ENCODE results near the gene MAML2. TPM values are rescaled to one million over a fixed set of nuclear protein-coding genes. Genes with fewer than 3 reads are reported as not detected.

Gene MAML2
- polyA plus RNA-seq, 3 donors = 0.57 to 7.6 (median 1.2) TPM

DNA sequence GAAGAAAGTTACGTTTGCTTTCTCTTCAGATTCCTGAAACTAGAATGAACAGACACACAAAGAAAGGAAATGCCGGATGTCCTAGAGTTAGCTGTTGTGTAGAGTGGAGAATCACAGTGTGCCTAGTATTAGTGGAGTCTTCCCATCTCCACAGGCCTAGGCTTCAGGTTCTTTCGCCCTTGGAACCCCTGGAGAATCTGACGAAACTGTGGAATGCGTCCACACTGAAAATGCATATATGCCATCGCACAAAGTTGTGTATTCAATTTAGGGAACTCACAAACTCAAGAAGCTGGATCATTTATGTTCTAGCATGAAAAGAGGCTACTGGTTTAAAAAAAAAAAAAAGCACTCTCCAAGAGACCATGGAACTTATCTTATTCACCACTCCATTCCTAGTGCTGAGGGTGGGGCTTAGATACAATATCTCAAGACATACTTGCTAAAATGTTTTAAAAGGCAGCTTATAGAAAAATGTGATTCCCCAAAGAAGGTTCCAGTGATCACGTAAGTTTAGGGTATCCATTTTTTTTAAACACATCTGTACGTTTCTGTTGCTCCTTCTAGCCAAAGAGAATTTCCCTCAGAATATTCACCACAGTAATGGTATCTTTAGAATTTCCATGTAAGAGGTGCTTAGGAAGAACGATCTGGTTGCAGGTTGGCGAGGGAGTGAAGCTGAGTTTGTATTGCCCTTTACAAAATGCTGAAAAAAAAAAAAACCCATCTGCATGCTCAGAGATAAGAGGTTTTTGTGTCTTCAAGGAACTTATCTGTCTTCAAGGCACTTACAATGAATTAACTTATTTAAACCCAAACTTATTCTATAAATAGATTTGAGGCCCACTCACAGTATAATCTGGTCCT lies 20.0 kb downstream of the MAML2 start:
- Histone ChIP-seq H3K79me2 (ENCODE audit: insufficient read depth, low read length) (no peaks in the 10 kb centered on the region), H3K4me3 (replicated peaks in 1 of 3; ENCODE audit: low read depth in 2 of 3, low read length in 3 of 3) (no peak overlapping the region), H3K9ac (ENCODE audit: insufficient read depth, low read length, poor library complexity, severe bottlenecking) (no peak overlapping the region), H3K4me2 (replicated peaks; ENCODE audit: extremely low read depth, low read length, poor library complexity, severe bottlenecking) (no peak overlapping the region), H4K20me1 (ENCODE audit: insufficient read depth, low read length) (peaks cover 35% of the 10 kb centered on the region), H3K27ac (ENCODE audit: low read depth in 1 of 2, low read length in 2 of 2) (no peak overlapping the region), H3K36me3 (replicated peaks in 1 of 2; ENCODE audit: control insufficient read depth in 1 of 2, insufficient read depth in 2 of 2, low read length in 2 of 2) (no peaks in the 10 kb centered on the region), H3K9me3 (replicated peaks in 1 of 2; ENCODE audit: control insufficient read depth in 1 of 2, insufficient read depth in 1 of 2, low read length in 2 of 2) (no peaks in the 10 kb centered on the region), H2AFZ (ENCODE audit: insufficient read depth, low read depth, low read length, poor library complexity, severe bottlenecking) (no peak overlapping the region), H3K4me1 (ENCODE audit: control insufficient read depth in 1 of 2, insufficient read depth in 2 of 2, low read length in 2 of 2) (peaks cover under 1 to 1% of the 10 kb centered on the region in 2 donors), H3K27me3 (ENCODE audit: control insufficient read depth in 2 of 2, insufficient read depth in 2 of 2, low read length in 2 of 2) (no peaks in the 10 kb centered on the region)
- Mint-ChIP-seq H3K4me3 (no peak overlapping the region), H3K27me3 (ENCODE audit: low read depth in 3 of 3) (peaks cover 0 to 4% (median 0%) of the 10 kb centered on the region in 3 donors), H3K27ac (no peak overlapping the region), H3K9me3 (peaks cover 0 to 2% (median 0%) of the 10 kb centered on the region in 7 donors), H3K36me3 (peaks cover 8 to 19% of the 10 kb centered on the region in 2 donors), H3K4me1 (peaks cover 7% of the 10 kb centered on the region)
- WGBS (ENCODE audit: insufficient coverage) = 100% methylated on average over 1 of the region's 10 CpGs
- intact Hi-C loops (cut with micrococcal nuclease) = no loop called here
- TF ChIP-seq, protein P1, sequence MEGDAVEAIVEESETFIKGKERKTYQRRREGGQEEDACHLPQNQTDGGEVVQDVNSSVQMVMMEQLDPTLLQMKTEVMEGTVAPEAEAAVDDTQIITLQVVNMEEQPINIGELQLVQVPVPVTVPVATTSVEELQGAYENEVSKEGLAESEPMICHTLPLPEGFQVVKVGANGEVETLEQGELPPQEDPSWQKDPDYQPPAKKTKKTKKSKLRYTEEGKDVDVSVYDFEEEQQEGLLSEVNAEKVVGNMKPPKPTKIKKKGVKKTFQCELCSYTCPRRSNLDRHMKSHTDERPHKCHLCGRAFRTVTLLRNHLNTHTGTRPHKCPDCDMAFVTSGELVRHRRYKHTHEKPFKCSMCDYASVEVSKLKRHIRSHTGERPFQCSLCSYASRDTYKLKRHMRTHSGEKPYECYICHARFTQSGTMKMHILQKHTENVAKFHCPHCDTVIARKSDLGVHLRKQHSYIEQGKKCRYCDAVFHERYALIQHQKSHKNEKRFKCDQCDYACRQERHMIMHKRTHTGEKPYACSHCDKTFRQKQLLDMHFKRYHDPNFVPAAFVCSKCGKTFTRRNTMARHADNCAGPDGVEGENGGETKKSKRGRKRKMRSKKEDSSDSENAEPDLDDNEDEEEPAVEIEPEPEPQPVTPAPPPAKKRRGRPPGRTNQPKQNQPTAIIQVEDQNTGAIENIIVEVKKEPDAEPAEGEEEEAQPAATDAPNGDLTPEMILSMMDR (IDR thresholded peaks at IDR 0.05) = no peak
- no peak for DNase-seq

DNA sequence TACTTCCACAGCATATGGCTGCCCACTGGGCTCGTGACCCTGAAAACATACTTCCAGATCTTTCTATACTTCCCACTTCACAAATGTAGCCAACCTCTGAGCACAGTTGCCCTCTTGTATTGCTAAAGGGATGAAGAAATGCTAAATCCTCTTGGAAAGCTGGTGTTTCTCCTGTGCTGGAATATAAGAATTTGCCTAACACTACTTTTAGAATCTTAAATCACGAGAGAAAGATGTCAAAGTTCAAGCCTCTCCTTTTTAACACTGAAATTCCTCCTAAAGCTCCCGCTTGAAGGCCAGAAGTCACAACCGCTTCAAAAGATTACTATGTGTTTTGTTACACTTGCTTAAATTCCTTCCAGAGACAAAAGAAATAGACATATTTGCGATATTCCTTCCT lies 21.9 kb downstream of the MAML2 start:
- Histone ChIP-seq H3K9me3 (replicated peaks in 1 of 2; ENCODE audit: control insufficient read depth in 1 of 2, insufficient read depth in 1 of 2, low read length in 2 of 2) (no peaks in the 10 kb centered on the region), H4K20me1 (ENCODE audit: insufficient read depth, low read length) (peaks cover 30% of the 10 kb centered on the region), H3K4me3 (replicated peaks in 1 of 3; ENCODE audit: low read depth in 2 of 3, low read length in 3 of 3) (no peak overlapping the region), H3K36me3 (replicated peaks in 1 of 2; ENCODE audit: control insufficient read depth in 1 of 2, insufficient read depth in 2 of 2, low read length in 2 of 2) (no peaks in the 10 kb centered on the region), H3K27me3 (ENCODE audit: control insufficient read depth in 2 of 2, insufficient read depth in 2 of 2, low read length in 2 of 2) (no peaks in the 10 kb centered on the region), H3K27ac (ENCODE audit: low read depth in 1 of 2, low read length in 2 of 2) (no peak overlapping the region), H3K79me2 (ENCODE audit: insufficient read depth, low read length) (no peaks in the 10 kb centered on the region), H3K9ac (ENCODE audit: insufficient read depth, low read length, poor library complexity, severe bottlenecking) (no peak overlapping the region), H3K4me1 (ENCODE audit: control insufficient read depth in 1 of 2, insufficient read depth in 2 of 2, low read length in 2 of 2) (peaks cover 11 to 13% of the 10 kb centered on the region in 2 donors), H3K4me2 (replicated peaks; ENCODE audit: extremely low read depth, low read length, poor library complexity, severe bottlenecking) (no peak overlapping the region), H2AFZ (ENCODE audit: insufficient read depth, low read depth, low read length, poor library complexity, severe bottlenecking) (no peak overlapping the region)
- Mint-ChIP-seq H3K27ac (no peak overlapping the region), H3K4me1 (peaks cover 19% of the 10 kb centered on the region), H3K4me3 (no peak overlapping the region), H3K27me3 (ENCODE audit: low read depth in 3 of 3) (peaks cover 0 to 2% (median 1%) of the 10 kb centered on the region in 3 donors), H3K36me3 (peaks cover 18 to 27% of the 10 kb centered on the region in 2 donors), H3K9me3 (peaks cover 0 to 2% (median 0%) of the 10 kb centered on the region in 7 donors)
- TF ChIP-seq, protein P1 (IDR thresholded peaks at IDR 0.05) = no peak
- WGBS (ENCODE audit: insufficient coverage) = 93% methylated on average over 2 of the region's 5 CpGs
- no peak for DNase-seq
- intact Hi-C loops (cut with micrococcal nuclease) = no loop called here
